Renal cortex interstitium (tissue), 11 donors: Measurements from ENCODE around the gene UBE2L5. TPM values are rescaled to one million over a fixed set of nuclear protein-coding genes. Genes with fewer than 3 reads are reported as not detected.

Experiments used
- DNase-seq, 11 donors: peaks; one replicate each; pipeline ENCODE4 v3.0.0-alpha.2; 2013; ENCODE audit warnings: low read depth in 9 of 11, low spot score in 4 of 11; ENCODE audit errors: extremely low read depth in 1 of 11
- polyA plus RNA-seq, 3 donors: library from polyadenylated mRNA; unstranded; fragments of 120-200 nt; gene quantifications; one replicate each; pipeline ENCODE4 v1.2.1, GENCODE V29; 2013; ENCODE audit not compliant: insufficient read length in 3 of 3

The UBE2L5 gene
- polyA plus RNA-seq, 3 donors, result 0.85 to 1.2 (median 1.2) TPM

DNA sequence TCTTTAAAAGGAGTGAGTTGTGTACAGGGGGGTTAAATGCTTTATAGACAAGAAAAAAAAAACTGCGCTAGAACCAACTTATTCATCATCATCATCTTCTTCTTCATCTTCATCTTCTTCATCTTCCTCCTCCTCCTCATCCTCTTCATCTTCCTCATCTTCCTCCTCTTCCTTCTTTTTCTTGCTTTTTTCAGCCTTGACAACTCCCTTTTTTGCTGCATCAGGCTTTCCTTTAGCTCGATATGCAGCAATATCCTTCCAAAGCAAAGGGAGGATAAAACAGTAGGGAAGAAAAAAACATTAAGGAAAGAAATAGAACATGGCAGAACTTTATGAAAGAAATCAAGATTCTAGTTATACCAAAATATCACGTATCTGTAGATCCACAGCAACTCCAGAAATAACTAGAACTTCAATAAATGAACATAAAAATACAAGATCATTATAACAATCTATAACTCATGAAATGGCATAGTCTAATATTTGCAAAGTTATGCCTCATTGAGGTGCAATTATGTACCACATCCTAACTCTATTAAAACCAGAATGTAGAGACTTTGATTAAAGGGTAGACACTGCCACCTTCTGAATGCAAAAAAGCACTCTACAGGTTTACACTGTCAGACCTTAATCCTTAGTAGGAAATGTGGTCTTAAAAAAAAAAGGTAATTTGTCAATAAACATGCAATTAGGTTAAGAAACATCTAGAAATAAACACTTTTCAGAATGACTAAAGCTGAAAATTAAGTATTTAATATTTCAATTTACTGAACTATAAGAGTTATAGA, 39.2 kb downstream of the UBE2L5 start:
- peak in 2 of 11 donors; percentile 20 to 22 for DNase-seq

DNA sequence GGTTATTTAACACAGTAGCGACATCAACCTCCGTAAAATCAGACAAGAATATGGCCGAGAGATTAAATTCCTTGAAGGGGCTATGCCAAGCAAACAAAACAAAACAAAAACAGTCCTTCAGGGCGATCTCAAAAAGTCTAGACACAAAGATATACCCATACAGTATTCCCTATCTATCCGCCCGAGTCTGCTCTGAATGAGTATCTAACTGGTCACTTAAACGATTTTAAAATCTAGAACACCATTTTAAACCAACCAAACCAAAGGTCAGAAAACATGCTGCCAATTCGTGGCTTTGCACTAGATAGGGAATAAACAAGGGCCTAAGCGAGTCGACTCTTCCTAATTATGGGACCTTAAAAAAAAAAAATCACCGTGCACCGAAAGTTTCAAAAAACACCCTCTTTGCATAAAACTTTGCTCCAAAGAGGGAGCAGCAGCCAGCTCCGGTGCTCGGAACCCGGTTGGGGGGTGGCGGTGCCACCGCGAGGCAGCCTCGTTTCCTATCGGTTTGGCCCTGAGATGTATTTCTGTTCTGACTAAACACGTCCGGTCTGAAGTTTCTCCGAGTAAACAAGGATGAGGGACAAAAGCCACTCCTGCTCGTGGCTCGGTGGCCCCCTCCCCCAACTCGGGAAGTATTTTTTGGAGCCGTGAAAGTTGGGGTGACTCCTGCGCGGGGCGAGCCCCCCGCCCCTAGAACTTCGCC, 41.6 kb downstream of the UBE2L5 start:
- DNase-seq, result peak in 5 of 11 donors; percentile 37 to 57 (median 45)

DNA sequence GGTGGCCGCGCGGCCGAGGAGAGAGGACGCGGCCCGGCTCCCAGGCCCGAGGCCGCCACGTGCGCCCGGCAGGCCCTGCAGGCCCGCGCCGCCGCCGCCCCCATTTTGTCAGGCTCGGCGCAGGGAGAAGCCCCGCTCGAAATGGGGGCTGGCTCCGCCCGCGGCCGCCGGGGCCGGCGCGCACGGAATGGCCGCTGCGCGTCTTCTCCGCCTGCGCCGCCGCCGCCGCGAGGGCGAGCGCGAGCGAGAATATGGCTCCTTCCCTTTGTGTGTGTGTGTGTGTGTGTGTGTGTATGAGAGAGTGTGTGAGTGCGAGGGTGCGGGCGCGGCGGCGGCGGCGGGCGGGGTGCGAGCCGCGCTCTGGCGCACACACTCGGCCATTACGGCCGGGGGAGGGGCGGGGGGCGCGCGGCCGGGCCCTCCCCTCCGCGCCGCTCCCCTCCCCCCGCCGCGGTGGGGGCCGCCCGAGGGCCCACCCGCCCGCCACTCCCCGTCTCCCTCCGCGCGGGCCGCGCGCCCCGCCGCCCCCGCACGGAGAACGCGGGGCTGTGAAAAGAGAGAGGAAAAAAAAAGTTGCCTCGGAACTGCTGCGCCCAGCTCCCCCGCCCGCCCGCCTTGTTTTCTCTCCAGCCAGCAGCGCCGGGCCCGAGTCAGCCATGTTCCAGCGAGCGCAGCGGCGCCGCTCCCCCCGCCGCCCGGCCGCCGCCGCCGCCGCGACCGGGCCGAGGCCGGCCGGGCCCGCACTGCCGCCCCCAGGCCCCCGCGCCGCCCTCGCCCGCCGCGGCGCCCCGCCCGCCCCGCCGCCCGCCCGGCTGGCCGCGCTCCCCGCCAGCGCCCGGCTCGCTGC, 42.4 kb downstream of the UBE2L5 start:
- DNase-seq, result peak in 8 of 11 donors; percentile 49 to 84 (median 76)

DNA sequence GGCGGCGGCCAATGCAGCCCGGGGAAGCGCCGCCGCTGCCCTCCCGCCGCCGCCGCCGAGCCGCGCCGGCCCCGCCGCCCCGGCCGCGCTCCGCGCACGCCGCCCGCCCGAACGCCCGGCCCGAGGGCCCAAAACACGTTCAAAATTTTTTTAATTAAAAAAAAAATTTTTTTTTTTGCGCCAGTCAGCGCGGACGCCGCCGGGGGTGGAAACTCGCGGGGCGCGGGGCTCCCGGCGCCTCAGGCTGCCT, 43.0 kb downstream of the UBE2L5 start:
- DNase-seq, result no peak

DNA sequence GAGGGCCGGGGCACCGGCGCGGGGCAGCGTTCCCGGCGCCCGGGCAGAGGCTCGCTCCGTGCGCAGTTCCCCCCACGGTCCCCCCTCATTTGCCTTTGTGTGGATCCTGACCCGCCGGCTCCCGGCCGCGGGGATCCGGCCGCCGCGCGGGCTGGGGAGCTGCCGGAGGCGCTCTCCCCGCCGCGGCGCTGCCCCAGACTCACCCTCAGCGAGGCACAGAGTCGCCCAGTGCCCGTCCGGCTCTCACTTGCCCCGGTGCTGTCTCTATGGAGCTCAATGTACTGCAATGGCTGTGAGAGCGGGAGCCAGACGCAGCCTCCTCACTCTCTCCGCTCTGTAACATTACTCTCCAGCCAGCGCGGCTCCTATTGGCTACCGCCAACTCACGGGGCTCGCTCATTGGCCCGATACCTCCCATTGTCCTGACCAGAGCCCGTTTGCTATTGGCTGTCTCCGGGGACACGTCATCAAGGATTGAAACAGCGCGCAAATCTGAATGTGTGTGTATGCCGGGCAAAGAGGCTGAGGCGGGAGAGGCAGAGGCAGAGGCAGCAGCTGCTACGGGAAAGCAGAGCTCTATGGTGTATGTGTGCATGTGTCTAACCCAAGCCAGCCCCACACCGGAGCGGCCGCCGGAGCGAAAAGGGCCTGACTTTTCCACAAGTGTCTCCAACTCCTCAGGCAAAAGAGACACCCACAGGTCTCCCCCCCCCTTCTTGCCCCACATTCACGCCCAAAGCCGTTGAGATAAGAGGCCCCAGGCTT, 43.5 kb downstream of the UBE2L5 start, which contains the start of gene HMGB1:
Gene HMGB1, minus strand, starts transcription at position 344 of the 765 bp plus-strand sequence. CDS start 2,256 bp downstream, outside the sequence.
- peak; percentile 96 to 99 (median 98) for DNase-seq

DNA sequence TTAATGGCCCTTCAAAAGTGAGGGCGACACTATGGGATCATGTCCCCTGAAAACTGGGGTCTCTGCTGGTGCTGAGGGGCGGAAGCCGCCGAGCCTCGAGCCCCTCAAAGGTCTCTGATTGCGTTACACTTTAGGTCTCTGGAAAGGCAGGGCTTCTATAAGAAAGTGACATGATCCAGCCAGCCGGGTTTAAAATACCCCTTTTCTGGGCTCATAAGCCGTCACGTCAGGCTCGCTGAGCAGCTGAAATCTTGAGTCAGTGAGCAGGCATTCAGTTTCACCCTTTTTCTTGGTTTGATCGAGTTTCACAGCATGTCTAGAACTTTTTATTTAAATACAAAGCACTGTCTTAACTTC, 44.0 kb downstream of the UBE2L5 start:
- DNase-seq, result no peak

DNA sequence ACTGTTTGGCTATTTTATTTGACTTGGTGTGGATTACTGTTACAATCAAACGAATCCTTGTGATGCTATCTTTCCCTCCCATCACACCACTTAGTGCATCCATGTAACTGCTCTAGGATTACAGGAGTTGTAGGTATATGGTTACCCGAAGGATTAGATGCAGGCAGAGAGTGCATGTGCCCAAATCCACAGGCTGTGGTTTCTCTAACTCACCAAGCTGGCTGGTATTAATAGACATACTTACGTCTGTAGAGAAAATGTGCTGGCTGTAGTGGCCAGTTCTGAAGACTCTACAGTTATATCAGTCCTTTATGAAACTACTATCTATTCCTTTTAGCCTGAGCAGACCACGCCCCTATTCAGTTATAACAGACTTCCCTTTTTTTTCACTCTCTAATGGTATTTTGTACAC, 44.6 kb downstream of the UBE2L5 start:
- DNase-seq, result no peak

DNA sequence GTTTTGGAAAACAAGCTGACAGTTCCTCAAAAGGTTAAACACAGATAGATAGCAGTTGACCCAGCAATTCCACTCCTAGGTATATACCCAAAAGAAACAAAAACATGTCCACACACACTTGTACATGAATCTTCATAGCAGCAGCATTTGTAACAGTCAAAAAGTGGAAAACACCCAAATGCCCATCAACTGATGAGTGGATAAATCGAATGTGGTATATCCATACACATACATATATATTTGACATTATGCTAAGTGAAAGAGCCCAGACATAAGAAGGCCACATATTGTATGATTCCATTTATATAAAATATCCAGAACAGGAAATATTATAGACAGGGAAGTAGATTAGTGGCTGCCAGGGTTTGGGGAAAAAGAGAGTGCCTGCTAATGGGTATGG, 51.4 kb downstream of the UBE2L5 start:
- DNase-seq, result no peak

DNA sequence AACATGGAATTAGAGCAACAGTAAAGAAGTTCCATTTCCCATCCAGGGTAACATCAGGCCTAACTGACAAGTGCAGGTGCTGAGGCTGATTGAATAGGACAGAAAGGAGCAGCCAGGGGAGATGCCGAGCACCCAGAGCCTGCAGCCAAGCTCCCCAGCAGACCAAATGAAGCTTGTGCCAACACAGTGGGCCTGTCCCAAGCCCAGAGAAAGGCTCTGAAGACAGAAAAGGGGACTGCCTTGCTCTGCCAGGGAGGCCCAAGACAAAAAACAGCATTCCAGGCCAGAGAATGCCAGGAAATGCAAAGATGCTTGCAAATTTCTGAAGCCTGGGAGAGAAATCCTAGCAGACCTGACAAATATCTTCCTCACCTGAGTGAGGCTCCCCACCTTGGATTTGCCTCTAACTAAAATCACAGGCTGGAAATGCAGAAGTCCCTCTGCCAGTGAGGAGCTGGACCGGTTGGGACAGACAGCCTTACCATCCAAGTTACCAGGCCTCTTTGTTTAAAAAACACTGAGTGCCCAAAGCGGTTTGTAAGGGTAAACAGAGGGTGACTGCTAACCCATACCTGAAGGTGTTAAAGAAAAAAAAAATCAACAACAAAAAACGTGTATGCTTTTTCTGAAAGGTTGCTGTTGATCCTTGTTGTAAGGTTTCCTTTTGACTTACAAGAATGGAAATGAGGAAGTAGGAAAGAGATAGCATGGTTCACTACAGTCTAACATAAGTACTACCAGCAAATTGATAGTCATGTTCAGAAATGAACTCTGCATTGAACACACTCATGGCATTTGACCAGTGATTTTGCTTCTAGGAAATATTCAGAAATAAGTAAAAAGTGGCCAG, 55.3 kb downstream of the UBE2L5 start:
- no peak for DNase-seq

Other genes starting within 250 kb of the UBE2L5 start
- 10 to 100 TPM; 12.4 to 14.8 (median 13.4) TPM for gene KATNAL1, start 114.9 kb upstream of the UBE2L5 start, polyA plus RNA-seq
- 1,000 to 10,000 TPM in 1 of 3 donors, 100 to 1,000 TPM in 2; 744 to 1,030 (median 903) TPM for gene HMGB1, start 43.4 kb downstream of the UBE2L5 start, polyA plus RNA-seq
- gene USPL1, start 195.4 kb downstream of the UBE2L5 start, polyA plus RNA-seq, result 10 to 100 TPM; 21.5 to 27.6 (median 27.0) TPM